Suprapubic skin (tissue), 4 donors: ENCODE measurements around the gene ANKRD44.
"Not testable (repeated sequence)": the region's sequence is repeated elsewhere in the genome, so short reads cannot be mapped to it uniquely, and the experiment has no call there.

ENCODE experiments used
- CTCF ChIP-seq, 2 donors: fragments of 200-600 bp in 1 of 2; fragments of 450-650 bp in 1 of 2; sonication (generic) in 1 of 2; IDR thresholded peaks; one replicate each; pipeline ENCODE4 v1.5.1; 2016 to 2019; ENCODE audit warnings: antibody characterized with exemption in 2 of 2, mild to moderate bottlenecking in 1 of 2, moderate library complexity in 1 of 2
- EP300 ChIP-seq: sonication (generic); formaldehyde crosslinking; IDR thresholded peaks from one replicate; pipeline ENCODE4 v1.6.1; 2017; ENCODE audit warnings: antibody characterized with exemption
- POLR2A ChIP-seq, 2 donors: fragments of 450-650 bp; IDR thresholded peaks; one replicate each; pipeline ENCODE4 v1.6.1; 2017; ENCODE audit warnings: antibody characterized with exemption in 2 of 2, mild to moderate bottlenecking in 2 of 2, moderate library complexity in 2 of 2
- POLR2AphosphoS5 ChIP-seq, 3 donors: sonication (generic); formaldehyde crosslinking; IDR thresholded peaks; one replicate each; pipeline ENCODE4 v1.6.1; 2017; ENCODE audit warnings: antibody characterized with exemption in 3 of 3

- not testable (repeated sequence) for TF ChIP-seq EP300; CTCF (IDR thresholded peaks at IDR 0.05); POLR2A (IDR thresholded peaks at IDR 0.05); POLR2AphosphoS5 (IDR thresholded peaks at IDR 0.05)
These were observed 289.7 kb downstream of the ANKRD44 start for GRCh38 chr2:197020921-197021320.
